SW 1271 (cell line): ENCODE data around the gene NFIA.

Experiments used
- DNase-seq, 2 experiments: peaks; one replicate each; lab custom pipeline; 2025; lab: John Stamatoyannopoulos, UW

NFIA gene

GRCh38 chr1:61130338-61131000 is 48.1 kb downstream of the NFIA start:
- DNase-seq = no peak

DNA sequence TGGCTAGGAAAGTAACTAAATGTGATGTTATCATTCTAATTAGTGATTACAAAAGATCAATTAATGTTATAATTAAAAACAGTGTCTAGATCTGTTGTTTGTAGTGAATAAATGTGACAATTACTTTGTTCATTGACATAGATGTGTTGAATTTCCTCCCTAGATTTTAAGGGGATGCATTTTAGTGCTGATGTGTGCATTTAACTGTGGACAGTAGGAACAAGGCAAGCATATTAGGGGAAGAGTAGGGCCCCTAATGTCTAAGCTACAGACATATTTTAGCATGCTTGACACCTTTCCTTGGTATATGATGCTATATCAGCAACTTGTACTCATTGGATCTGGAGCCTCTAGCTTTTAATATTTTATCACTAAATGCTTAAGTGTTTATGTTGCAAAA is 48.9 kb downstream of the NFIA start:
- DNase-seq = no peak

- no peak for DNase-seq
Measured at GRCh38 chr1:61131716-61132115, 49.4 kb downstream of the NFIA start.

GRCh38 chr1:61132176-61132638 is 49.8 kb downstream of the NFIA start:
- DNase-seq = no peak

DNA sequence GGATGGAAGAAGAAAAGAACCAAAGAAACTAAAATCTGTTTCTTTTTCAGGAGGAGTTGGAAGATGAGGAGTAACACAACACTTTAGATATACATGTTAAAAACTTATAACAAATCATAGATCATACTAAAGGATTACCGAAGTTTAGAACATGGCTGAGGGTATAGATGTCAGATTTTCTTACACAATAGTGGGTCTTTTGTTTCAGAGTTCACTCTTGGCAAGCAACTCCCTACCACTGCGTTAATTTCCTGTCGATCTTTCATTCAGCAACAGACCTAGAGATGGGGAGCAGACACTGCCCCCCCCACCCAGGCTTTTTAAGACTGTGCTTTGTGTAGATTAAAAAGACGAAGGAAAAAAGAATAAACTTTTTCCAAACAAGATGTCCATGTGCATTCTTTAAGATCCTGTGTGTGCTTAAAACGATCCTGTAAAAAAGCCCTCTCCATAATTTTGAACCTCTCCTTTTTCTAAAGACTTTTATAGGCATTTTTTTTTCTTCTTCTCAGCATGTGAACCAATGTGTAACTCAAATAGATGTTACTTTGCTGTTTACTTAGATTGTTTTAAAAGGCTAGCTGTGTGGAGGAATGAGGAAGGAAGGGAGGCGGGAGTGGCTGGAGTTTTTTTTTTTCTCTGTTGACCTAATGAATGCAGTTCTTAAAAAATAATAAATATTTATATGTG is 50.4 kb downstream of the NFIA start:
- no peak for DNase-seq

DNA sequence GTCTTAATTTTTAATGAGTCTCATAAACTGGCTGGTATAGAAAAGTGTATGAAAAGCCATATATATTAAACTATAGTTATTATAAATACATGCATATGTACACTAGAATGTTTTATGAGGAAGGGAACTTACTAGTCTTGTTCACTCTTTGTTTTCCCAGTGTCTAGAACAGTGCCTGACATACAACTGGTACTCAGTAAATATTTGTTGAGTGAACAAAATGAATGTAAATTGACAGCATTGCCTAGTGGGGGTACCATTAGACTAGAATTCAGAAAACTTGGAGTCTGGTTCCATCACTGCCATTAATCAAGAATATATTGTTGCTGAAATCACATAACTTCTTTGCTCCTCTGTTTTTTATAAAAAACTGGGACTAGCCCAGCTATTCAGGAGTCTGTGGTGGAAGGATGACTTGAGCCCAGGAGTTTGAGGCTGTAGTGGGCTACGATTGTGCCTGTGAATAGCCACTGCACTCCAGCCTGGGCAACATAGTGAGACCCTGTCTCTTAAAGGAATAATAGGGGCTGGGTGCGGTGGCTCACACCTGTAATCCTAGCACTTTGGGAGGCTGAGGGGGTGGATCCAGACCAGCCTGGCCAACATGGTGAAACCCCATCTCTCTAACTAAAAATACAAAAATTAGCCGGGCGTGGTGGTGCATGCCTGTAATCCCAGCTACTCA is 51.1 kb downstream of the NFIA start:
- DNase-seq = no peak

DNA sequence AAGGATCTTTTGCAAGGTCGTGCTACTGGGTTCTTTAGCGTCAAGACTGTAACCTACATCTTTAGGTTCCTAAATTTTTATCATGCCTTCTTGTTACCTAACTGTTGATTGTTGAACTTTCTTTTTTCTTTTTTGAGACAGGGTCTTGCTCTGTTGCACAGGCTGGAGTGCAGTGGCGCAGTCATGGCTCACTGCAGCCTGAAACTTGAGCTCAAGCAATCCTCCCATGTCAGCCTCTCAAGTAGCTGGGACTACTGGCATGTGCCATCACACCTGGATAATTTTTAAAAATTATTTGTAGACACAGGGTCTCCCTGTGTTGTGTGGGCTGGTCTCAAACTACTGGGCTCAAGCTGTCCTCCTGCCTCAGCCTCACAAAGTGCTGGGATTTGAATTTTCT is 52.9 kb downstream of the NFIA start:
- DNase-seq = no peak

DNA sequence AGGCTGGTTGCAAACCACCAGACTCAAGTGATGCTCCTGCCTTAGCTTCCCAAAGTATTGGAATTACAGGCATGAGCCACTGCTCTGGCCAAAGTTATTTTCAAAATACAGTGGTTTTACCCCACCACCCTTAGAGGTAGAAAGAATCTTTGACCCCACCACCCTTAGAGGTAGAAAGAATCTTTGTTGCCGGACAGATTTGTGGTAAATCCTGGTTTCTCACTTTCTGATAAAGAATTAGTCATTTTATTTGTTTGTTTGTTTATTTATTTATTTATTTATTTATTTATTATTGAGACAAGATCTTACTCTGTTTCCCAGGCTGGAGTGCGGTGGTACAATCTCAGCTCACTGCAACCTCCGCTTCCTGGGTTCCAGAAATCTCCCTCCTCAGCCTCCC is 55.9 kb downstream of the NFIA start:
- DNase-seq = no peak

- DNase-seq = peak in 1 of 2 experiments; percentile 15
Measured at GRCh38 chr1:61138921-61139774, 56.8 kb downstream of the NFIA start.

DNA sequence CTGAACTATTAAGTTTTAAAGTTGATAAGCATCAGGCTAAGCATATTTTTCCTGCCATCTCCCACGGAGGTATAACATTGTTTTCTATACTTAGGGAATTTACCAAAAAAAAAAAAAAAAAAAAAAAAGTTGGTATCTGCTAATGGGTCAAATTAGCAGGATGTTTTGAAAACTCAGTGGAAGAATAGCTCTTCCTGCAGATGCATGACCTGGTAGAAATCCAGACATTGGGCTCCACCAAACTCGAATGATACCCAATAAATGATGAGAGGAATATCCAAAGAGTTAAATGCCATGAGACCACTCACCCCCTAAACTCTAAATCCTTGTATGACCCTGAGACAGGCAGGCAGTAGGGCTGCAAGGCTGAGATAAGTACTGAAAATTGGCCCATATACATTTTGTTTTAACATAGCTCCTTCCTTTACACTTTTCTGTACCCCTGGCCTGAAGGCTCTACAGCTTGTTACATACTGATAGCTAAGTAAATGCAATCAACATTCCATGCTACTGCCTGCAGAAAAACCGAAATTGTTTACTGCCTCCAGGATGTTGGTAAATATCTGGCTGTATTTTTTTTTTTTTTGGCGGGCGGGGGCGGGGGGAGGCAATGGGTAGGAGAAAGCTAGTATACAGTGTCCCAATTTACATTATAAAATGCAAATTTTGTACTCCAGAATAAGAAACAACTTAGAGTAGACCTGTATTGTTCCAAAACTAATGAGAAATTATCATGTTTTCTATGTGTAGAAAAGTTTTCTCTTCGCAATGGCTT is 57.6 kb downstream of the NFIA start:
- no peak for DNase-seq

DNA sequence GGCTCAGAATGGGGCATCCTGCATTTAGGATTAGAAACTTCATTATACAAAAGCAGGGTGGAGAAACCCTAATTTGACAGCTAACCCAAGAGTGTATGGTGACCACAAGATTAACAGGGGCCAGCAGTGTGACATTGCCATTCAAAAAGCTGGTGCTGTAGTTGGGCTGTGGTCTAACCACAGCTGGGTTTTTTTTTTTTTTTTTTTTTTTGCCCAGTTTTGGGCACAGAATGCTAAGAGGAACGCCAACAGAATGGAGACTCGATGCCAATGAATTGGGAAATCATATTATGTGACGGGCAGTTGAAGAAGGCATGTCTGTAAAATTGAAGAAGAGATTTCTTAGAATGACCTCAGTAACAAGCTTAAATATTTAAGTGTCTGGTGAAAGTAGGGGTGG is 58.4 kb downstream of the NFIA start:
- DNase-seq = no peak

DNA sequence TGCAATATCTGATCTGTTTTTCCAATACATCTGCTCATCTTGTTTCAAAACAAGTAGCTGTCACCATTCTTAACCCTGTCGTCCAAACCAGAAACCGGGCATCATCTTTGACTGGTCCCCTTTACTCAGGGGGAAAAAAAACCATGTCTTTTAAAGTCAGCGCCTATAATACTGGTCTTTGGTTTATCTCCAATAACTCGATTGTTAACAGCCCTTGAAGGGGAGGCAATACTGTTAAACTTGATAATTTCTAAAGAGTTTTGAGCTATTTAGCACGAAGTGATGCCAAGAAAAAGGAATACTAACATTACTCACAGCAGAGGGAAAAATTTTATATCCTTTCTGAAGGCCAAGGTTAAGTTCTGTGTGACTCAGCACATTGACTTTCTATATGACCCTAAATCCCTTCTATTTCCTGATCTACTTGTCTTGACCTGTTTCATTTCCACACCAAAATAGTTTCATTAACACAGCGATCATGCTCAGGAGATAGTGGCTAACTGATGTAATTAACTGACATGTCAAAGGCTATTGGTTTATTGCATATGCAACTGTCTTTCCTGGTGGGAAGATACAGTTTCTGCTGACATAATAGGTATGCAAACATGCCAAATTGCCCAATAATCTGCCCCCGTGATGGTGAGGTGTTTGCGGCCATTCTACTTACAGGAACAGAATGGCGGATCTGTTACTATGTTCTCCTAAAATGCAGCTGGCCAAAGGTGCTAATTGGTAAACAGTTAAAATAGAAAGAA is 59.1 kb downstream of the NFIA start:
- DNase-seq = no peak

- no peak for DNase-seq
Measured at GRCh38 chr1:61142043-61142440, 59.7 kb downstream of the NFIA start.

DNA sequence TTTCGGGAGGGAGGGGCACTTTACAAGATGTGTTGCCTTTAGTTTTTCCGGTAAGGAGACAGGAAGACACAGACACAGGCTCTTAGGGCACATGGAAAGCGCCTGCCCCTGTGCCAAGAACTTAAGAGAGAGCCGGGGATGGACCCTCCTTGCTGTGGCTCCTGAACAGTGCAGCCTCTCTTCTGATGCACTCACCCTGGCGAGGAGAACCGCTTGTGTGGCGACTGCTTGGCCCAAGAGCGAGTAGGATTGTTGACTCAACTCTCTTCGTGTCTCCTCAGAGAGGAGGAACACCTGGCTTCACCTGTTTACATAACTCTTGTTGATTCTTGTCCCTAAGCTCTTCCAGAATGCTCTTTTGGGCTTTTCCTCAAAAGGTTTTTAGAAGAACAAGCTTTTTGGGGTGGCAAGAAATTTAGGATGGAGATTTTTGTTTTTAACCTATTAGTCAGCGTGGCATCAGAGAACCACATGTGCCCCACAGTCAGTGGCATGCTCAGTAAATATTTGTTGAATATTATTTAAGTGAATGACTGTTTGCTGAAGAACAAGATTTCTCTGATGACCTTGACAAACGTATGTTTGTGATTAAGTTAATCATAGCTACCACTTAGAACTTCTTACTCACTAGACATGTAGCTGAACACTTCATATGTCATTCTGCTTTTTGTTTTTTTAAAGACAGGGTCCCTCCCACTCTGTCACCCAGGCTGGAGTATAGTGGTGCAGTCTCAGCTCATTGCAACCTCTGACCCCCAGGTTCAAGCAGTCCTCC is 60.6 kb downstream of the NFIA start:
- no peak for DNase-seq

DNA sequence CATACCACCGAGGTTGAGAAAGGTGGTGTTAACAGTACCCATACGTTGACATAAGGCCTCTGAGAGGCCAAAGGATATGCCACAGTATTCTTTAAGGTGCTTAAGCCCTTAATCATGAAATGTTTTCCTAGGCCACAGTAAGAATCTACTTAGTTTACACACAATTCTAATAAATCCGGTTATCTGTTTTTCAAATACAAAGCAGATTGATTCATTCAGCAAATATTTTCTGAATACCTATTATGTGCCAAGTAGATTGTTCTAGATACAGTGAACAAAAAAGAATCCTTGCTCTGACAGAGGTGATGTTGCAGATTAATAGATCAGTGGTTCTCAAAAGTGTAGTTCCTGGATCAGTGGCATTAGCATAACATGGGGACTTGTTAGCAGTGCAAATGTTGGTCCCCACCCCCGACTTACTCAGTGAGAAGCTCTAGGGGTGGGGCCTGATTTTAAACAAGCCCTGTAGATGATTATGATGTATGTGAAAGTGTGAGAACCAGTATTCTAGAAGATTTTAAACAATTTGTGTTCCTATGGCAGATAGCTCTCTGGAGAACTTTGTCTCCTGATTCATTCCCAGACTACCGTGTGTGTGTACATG is 61.6 kb downstream of the NFIA start:
- no peak for DNase-seq

GRCh38 chr1:61149010-61149860 is 66.9 kb downstream of the NFIA start:
- no peak for DNase-seq

DNA sequence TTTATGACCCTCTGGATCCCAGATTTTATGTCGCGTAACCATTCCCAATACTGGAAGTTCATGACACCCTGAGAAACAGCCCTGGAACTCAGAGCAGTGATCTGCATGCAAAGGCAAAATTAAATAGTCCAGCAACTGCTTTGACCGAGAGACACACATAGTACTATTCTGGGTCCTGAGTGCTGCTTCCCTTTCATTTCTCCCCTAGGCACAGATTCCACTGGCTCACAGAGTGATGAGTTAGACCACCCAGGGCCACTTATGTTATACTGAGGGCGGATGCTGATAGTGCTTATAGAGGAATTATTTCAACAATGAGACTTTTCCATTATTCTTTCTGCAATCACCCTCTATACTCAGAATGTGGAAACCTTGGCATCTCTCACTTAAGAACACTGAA is 69.2 kb downstream of the NFIA start:
- no peak for DNase-seq

- no peak for DNase-seq
Measured at GRCh38 chr1:61152066-61152465, 69.7 kb downstream of the NFIA start.
